Glutamatergic neuron (in vitro differentiated cells): ENCODE results near the gene SARM1. TPM values are rescaled to one million over a fixed set of nuclear protein-coding genes. Genes with fewer than 3 reads are reported as not detected.

Source experiments
- DNase-seq: peaks from one replicate; pipeline ENCODE4 v3.0.0; 2022
- H3K27ac Mint-ChIP-seq: one replicate; pipeline ENCODE4 v1.8.0; 2020; ENCODE audit warnings: mild to moderate bottlenecking, mixed read lengths, inconsistent platforms; ENCODE audit not compliant: unreplicated experiment
- H3K27me3 Mint-ChIP-seq: one replicate; pipeline ENCODE4 v1.8.0; 2020; ENCODE audit warnings: mild to moderate bottlenecking, moderate library complexity, mixed read lengths, inconsistent platforms; ENCODE audit not compliant: unreplicated experiment
- H3K36me3 Mint-ChIP-seq: one replicate; pipeline ENCODE4 v1.8.0; 2020; ENCODE audit warnings: mild to moderate bottlenecking, mixed read lengths, inconsistent platforms; ENCODE audit not compliant: unreplicated experiment
- H3K4me1 Mint-ChIP-seq: one replicate; pipeline ENCODE4 v1.8.0; 2020; ENCODE audit warnings: mild to moderate bottlenecking, low read depth, mixed read lengths, inconsistent platforms; ENCODE audit not compliant: unreplicated experiment
- H3K4me3 Mint-ChIP-seq: one replicate; pipeline ENCODE4 v1.8.0; 2020; ENCODE audit warnings: mild to moderate bottlenecking, mixed read lengths, inconsistent platforms; ENCODE audit not compliant: unreplicated experiment
- H3K9me3 Mint-ChIP-seq: one replicate; pipeline ENCODE4 v1.8.0; 2020; ENCODE audit warnings: mild to moderate bottlenecking, moderate library complexity, mixed read lengths, inconsistent platforms; ENCODE audit not compliant: unreplicated experiment
- microRNA-seq: library from miRNA; unstranded; fragments of <30 nt; microRNA quantifications from one replicate; pipeline ENCODE4, GENCODE V29; 2020; ENCODE audit not compliant: unreplicated experiment
- total RNA-seq: library from RNA; stranded (reverse); fragmentation: NEBNext Ultra II Directional; extraction: Animal tissue kit (Norgen Biotek cat#: 25700); gene quantifications from one replicate; pipeline ENCODE4 v1.2.1, GENCODE V29; 2021; ENCODE audit not compliant: unreplicated experiment
- TF ChIP-seq, protein P1 (sequence below): fragments of 200-600 bp; sonication (generic); IDR thresholded peaks from one replicate; pipeline ENCODE4 v1.5.0; 2021; ENCODE audit not compliant: partially characterized antibody, unreplicated experiment

The SARM1 gene
- total RNA-seq, 1 donor from 2014 or later: 100 TPM

DNA sequence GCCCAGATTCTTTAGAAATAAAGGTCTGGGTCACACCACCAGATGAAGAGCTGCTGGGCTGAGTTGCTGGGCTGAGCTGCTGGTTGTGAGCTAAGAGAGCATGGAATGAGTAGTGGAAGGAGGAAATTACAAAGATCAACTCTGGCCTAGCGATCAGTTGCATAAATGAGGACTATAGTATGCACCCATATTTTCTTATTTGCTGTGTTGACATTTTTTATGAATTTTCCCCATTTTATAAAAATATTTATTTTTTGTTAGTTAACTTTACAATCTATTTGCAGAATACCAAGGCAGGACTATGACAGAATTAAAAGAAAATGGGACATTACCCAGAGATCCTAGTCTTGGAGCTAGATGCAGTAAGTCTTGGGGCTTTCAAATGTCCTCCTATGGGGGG is 78.4 kb downstream of the SARM1 start:
- no peak overlapping the region for H3K27ac Mint-ChIP-seq
- no peak overlapping the region for H3K4me3 Mint-ChIP-seq
- no peak for DNase-seq
- H3K27me3 Mint-ChIP-seq: no peaks in the 10 kb centered on the region
- peaks cover 6% of the 10 kb centered on the region for H3K9me3 Mint-ChIP-seq
- H3K36me3 Mint-ChIP-seq: peaks cover 7% of the 10 kb centered on the region
- TF ChIP-seq, protein P1, sequence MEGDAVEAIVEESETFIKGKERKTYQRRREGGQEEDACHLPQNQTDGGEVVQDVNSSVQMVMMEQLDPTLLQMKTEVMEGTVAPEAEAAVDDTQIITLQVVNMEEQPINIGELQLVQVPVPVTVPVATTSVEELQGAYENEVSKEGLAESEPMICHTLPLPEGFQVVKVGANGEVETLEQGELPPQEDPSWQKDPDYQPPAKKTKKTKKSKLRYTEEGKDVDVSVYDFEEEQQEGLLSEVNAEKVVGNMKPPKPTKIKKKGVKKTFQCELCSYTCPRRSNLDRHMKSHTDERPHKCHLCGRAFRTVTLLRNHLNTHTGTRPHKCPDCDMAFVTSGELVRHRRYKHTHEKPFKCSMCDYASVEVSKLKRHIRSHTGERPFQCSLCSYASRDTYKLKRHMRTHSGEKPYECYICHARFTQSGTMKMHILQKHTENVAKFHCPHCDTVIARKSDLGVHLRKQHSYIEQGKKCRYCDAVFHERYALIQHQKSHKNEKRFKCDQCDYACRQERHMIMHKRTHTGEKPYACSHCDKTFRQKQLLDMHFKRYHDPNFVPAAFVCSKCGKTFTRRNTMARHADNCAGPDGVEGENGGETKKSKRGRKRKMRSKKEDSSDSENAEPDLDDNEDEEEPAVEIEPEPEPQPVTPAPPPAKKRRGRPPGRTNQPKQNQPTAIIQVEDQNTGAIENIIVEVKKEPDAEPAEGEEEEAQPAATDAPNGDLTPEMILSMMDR: no peak
- H3K4me1 Mint-ChIP-seq: no peaks in the 10 kb centered on the region

Small RNAs within 50 kb of the gene (microRNA-seq; reads per million reads assigned to microRNA genes)
- 4.8 reads per million, percentile 31 among the genes with 10 or more reads in this experiment for gene MIR4723

Other genes starting within 250 kb of the SARM1 start
- 170 TPM for gene TMEM97, start 52.5 kb upstream of the SARM1 start, total RNA-seq
- 43.9 TPM for gene IFT20, start 36.2 kb upstream of the SARM1 start, total RNA-seq
- 111 TPM for gene TNFAIP1, start 35.9 kb upstream of the SARM1 start, total RNA-seq
- gene POLDIP2, start 14.2 kb upstream of the SARM1 start, total RNA-seq: 73.5 TPM
- not detected for gene SEBOX, start 6.5 kb upstream of the SARM1 start, total RNA-seq
- gene VTN, start 1.4 kb upstream of the SARM1 start, total RNA-seq: 0.25 TPM
- gene SLC46A1, start 34.5 kb downstream of the SARM1 start, total RNA-seq: 6.3 TPM
- not detected for gene SLC13A2, start 102.0 kb downstream of the SARM1 start, total RNA-seq
- gene FOXN1, start 134.7 kb downstream of the SARM1 start, total RNA-seq: not detected
- 57.2 TPM for gene UNC119, start 180.9 kb downstream of the SARM1 start, total RNA-seq
- gene PIGS, start 199.8 kb downstream of the SARM1 start, total RNA-seq: 63.1 TPM
- 50.9 TPM for gene ALDOC, start 205.2 kb downstream of the SARM1 start, total RNA-seq
- 31.5 TPM for gene SPAG5, start 227.3 kb downstream of the SARM1 start, total RNA-seq
- 44.5 TPM for gene RSKR, start 242.5 kb downstream of the SARM1 start, total RNA-seq